H1 (cell line): ENCODE measurements around the gene MBNL1.

Source experiments
- BCL11A ChIP-seq, 2 experiments: IDR thresholded peaks; one replicate each; pipeline ENCODE4 v1.6.1; 2011; ENCODE audit warnings: low read depth in 2 of 2, low read length in 2 of 2, mild to moderate bottlenecking in 2 of 2
- BRCA1 ChIP-seq: IDR thresholded peaks from 2 replicates; pipeline ENCODE4 v1.6.1; 2012; ENCODE audit warnings: low read depth, low read length, improper control_type of control experiment
- CHD2 ChIP-seq: IDR thresholded peaks from 2 replicates; pipeline ENCODE4 v1.6.1; 2012; ENCODE audit warnings: low read length, improper control_type of control experiment
- CTCF ChIP-seq, 3 experiments: IDR thresholded peaks; 1 replicate in 2 of 3; 2 replicates in 1 of 3; pipeline versions ENCODE4 v1.5.1 to v1.6.1; 2011; ENCODE audit warnings: low read length in 3 of 3, mild to moderate bottlenecking in 3 of 3, inconsistent platforms in 2 of 3, low read depth in 1 of 3, moderate library complexity in 1 of 3; ENCODE audit not compliant: insufficient read depth in 1 of 3; ENCODE audit errors: control extremely low read depth in 1 of 3
- E2F6 ChIP-seq: IDR thresholded peaks from 2 replicates; pipeline ENCODE4 v1.6.1; 2012; ENCODE audit warnings: inconsistent platforms
- EP300 ChIP-seq, 2 experiments: IDR thresholded peaks; 1 replicate in 1 of 2; 2 replicates in 1 of 2; pipeline ENCODE4 v1.6.1; 2011 to 2012; ENCODE audit warnings: low read depth in 2 of 2, low read length in 2 of 2, mild to moderate bottlenecking in 2 of 2, borderline replicate concordance in 1 of 2, inconsistent platforms in 1 of 2, moderate library complexity in 1 of 2
- EZH2 ChIP-seq: fragments of 200-600 bp; sonication (generic); IDR thresholded peaks from 2 replicates; pipeline ENCODE4 v1.7.1; 2012; ENCODE audit warnings: low read depth, mild to moderate bottlenecking, moderate library complexity, low read length, inconsistent platforms; ENCODE audit not compliant: severe bottlenecking
- HDAC2 ChIP-seq, 2 experiments: fragments of 300-600 bp in 1 of 2; sonication (generic) in 1 of 2; IDR thresholded peaks; 2 replicates each; pipeline ENCODE4 v1.6.1; 2011 to 2012; ENCODE audit warnings: low read depth in 2 of 2, low read length in 2 of 2, mild to moderate bottlenecking in 2 of 2, moderate library complexity in 2 of 2, borderline replicate concordance in 1 of 2, inconsistent platforms in 1 of 2
- MAFK ChIP-seq: IDR thresholded peaks from 2 replicates; pipeline ENCODE4 v1.6.1; 2012; ENCODE audit warnings: low read depth, mild to moderate bottlenecking, improper control_type of control experiment, low read length
- MAX ChIP-seq: IDR thresholded peaks from 2 replicates; pipeline ENCODE4 v1.6.1; 2012; ENCODE audit warnings: inconsistent platforms
- PHF8 ChIP-seq: fragments of 200-600 bp; sonication (generic); conservative IDR thresholded peaks from 2 replicates; pipeline ENCODE4 v1.7.1; 2012; ENCODE audit warnings: low read depth, mild to moderate bottlenecking, inconsistent platforms, low read length, moderate library complexity
- POLR2AphosphoS5 ChIP-seq: IDR thresholded peaks from 2 replicates; pipeline ENCODE4 v1.6.1; 2011; ENCODE audit warnings: low read depth, low read length
- SUZ12 ChIP-seq: fragments of 200-600 bp; sonication (generic); IDR thresholded peaks from 2 replicates; pipeline ENCODE4 v1.6.1; 2012; ENCODE audit warnings: mild to moderate bottlenecking, inconsistent platforms, low read length, moderate library complexity, mixed read lengths
- ZNF274 ChIP-seq: IDR thresholded peaks from 2 replicates; pipeline ENCODE4 v1.7.0; 2012; ENCODE audit warnings: low read length, borderline replicate concordance; ENCODE audit errors: extremely low read depth

GRCh38 chr3:152386208-152386607 is 117.5 kb downstream of the MBNL1 start:
- TF ChIP-seq PHF8, result no peak
- no peak for TF ChIP-seq SUZ12
- no peak for TF ChIP-seq CTCF (IDR thresholded peaks at IDR 0.05; ENCODE audit: control extremely low read depth in 1 of 3, insufficient read depth in 1 of 3, low read depth in 1 of 3, low read length in 3 of 3)
- no peak for TF ChIP-seq CHD2
- TF ChIP-seq EZH2, result no peak
- no peak for TF ChIP-seq HDAC2 (IDR thresholded peaks at IDR 0.05; ENCODE audit: borderline replicate concordance in 1 of 2, low read depth in 2 of 2, low read length in 2 of 2)
- no peak for TF ChIP-seq MAFK
- TF ChIP-seq BCL11A (IDR thresholded peaks at IDR 0.05; ENCODE audit: low read depth in 2 of 2, low read length in 2 of 2), result no peak
- no peak for TF ChIP-seq EP300 (IDR thresholded peaks at IDR 0.05; ENCODE audit: borderline replicate concordance in 1 of 2, low read depth in 2 of 2, low read length in 2 of 2)
- no peak for TF ChIP-seq ZNF274
- TF ChIP-seq POLR2AphosphoS5, result no peak
- TF ChIP-seq MAX, result no peak
- TF ChIP-seq E2F6, result no peak
- TF ChIP-seq BRCA1, result no peak
